ENCODE data around the gene TUSC7. TPM values are rescaled to one million over a fixed set of nuclear protein-coding genes. Genes with fewer than 3 reads are reported as not detected.

The TUSC7 gene
- total RNA-seq, 1 experiment from 2014 or later, result not detected

- CTCF ChIA-PET, result no interaction called here
- Histone ChIP-seq H3K27me3 (ENCODE audit: insufficient read depth, low read depth) (no peaks in the 10 kb centered on the region), H3K79me2 (ENCODE audit: low read depth) (no peaks in the 10 kb centered on the region), H3K9me2 (ENCODE audit: insufficient read depth) (no peaks in the 10 kb centered on the region), H3K9me3 (ENCODE audit: insufficient read depth, low read depth) (no peaks in the 10 kb centered on the region), H3K36me3 (ENCODE audit: low read depth) (no peaks in the 10 kb centered on the region), H2AFZ (no peak overlapping the region), H4K20me1 (ENCODE audit: insufficient read depth) (no peaks in the 10 kb centered on the region; the same call in 1 of the 2 replicates), H3K27ac (no peak overlapping the region), H3K4me2 (no peak overlapping the region), H3F3A (ENCODE audit: insufficient read depth, low read depth) (no peaks in the 10 kb centered on the region), H3K4me3 (no peak overlapping the region), H3K4me1 (replicated peaks; ENCODE audit: insufficient read depth) (no peaks in the 10 kb centered on the region)
- POLR2A ChIA-PET (ENCODE audit: unreplicated experiment), result no interaction called here
- no peak for DNase-seq
- no peak for TF ChIP-seq EZH2 (IDR thresholded peaks at IDR 0.05; ENCODE audit: low read depth)
- no peak for TF ChIP-seq CTCF (conservative IDR thresholded peaks at IDR 0.05)
- BruUV-seq (replicated peaks), result no TSS peak
- intact Hi-C loops (cut with micrococcal nuclease; ENCODE audit: unreplicated experiment), result no loop called here
These were observed 49.7 kb downstream of the TUSC7 start for GRCh38 chr3:116759316-116759715.

All from PC-9 (cell line).